GM13976 (cell line): ENCODE data around the gene ZNF414.

Experiments used
- DNase-seq: peaks from one replicate; pipeline ENCODE4 v3.0.0; 2012; ENCODE audit warnings: low spot score
- in situ Hi-C: fragments of 300-500 bp; cut with MboI; formaldehyde crosslinking; loops from one replicate; pipeline ENCODE4 v1.12.0; 2022; ENCODE audit warnings: low sequenced_read_pairs, mixed read lengths, inconsistent platforms; ENCODE audit not compliant: unreplicated experiment
- TF ChIP-seq, protein P1 (sequence below): IDR thresholded peaks from 2 replicates; pipeline ENCODE4 v1.5.1; 2012; ENCODE audit warnings: borderline replicate concordance, mild to moderate bottlenecking; ENCODE audit not compliant: insufficient read depth; ENCODE audit errors: extremely low read depth, missing control alignments, control extremely low read depth

Gene ZNF414

DNA sequence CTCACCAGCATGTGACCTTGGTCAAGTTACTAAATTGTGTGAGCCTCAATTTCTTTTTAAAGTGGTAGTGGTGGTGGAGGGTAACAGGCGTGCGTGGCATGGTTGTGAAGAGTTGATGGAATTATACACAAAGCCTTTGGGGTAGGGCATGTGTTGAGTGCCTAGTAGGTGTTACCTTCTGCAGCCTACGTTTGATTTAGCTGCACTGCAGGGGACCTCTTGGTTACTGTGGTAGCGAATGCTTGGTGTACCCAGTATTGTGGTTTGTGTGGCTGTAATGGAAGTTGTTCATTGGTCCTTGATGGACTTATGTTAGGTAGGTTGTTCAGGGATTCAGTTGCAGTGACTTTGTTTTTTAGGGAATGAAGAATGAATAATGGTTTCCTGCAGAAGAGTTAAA, 36.1 kb downstream of the ZNF414 start:
- DNase-seq: no peak
- in situ Hi-C loops: no loop called here
- TF ChIP-seq, protein P1, sequence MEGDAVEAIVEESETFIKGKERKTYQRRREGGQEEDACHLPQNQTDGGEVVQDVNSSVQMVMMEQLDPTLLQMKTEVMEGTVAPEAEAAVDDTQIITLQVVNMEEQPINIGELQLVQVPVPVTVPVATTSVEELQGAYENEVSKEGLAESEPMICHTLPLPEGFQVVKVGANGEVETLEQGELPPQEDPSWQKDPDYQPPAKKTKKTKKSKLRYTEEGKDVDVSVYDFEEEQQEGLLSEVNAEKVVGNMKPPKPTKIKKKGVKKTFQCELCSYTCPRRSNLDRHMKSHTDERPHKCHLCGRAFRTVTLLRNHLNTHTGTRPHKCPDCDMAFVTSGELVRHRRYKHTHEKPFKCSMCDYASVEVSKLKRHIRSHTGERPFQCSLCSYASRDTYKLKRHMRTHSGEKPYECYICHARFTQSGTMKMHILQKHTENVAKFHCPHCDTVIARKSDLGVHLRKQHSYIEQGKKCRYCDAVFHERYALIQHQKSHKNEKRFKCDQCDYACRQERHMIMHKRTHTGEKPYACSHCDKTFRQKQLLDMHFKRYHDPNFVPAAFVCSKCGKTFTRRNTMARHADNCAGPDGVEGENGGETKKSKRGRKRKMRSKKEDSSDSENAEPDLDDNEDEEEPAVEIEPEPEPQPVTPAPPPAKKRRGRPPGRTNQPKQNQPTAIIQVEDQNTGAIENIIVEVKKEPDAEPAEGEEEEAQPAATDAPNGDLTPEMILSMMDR: no peak

DNA sequence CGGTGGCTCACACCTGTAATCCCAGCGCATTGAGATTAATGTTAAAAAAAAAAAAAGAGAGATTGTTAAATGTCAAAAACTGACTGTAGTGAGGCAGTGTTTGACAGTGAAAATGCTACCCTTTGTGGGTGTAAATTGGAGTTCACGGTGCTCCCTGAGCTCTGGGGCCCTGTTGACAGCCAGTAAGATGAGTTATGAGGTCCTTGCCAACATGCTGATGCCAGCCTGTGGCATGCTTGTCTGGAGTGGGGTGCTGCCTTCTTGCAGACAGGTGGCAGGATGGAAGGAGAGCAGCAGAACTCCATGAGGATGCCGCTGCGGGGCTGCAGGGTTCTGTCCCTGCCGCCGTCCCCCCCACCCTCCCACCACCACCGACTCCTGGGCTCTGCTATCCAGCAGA, 37.4 kb downstream of the ZNF414 start:
- TF ChIP-seq, protein P1: no peak
- no peak for DNase-seq
- in situ Hi-C loops: no loop called here

DNA sequence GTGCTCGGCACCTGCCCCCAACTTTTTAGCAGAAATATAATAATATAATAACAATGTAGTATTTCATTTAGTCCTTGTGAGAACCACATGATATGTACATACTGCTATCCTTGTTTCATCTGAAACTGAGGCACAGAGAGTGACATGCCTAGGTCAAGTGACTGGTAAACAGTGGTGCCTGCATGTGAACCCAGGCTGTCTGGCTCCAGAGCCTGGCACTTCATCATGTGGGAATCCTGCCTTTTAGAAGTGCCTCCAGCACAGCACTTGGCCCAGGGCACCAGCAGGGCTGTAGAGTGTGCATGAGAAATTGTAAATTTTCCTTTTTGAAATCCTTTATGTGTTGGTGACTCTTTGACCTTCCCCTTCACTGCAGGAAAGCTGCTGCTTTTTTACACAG, 39.0 kb downstream of the ZNF414 start:
- in situ Hi-C loops: no loop called here
- TF ChIP-seq, protein P1: no peak
- DNase-seq: no peak

DNA sequence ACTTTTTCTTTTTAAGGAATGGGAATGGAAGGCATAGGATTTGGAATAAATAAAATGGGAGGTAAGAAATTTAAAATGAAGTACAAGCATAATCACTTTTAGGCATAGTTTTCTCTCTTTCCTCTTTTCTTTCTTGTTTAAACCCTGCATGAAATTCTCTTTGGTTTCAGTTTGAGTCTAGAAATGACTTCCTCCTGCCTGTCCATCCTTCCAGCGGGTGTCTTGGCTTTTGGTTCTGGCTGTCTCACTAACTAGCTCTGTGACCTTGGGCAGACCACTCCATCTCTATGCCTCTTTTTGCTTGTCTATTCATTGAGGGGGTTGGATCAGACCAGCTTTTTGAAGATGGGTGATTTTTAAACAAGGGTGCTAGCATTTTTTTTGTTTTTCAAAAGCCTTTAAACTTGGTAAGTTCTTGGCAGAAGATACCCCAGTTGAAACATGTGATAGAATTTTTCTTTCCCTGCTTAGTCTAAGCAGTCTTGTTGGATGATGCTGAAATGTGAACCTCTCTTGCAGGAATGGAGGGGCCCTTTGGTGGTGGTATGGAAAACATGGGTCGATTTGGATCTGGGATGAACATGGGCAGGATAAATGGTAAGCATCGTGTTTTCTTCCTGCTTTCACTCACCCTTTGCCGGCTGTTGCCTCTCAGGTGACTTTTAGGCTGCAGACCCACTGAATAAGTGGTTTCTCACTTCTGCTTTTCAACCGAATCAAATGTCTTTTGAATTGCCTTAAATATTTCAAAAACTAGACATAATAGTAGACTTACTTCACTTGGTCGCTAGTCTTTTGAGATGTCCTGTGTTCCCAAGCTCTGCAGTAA, 40.1 kb downstream of the ZNF414 start:
- TF ChIP-seq, protein P1: no peak
- in situ Hi-C loops: no loop called here
- peak; percentile 73 for DNase-seq

DNA sequence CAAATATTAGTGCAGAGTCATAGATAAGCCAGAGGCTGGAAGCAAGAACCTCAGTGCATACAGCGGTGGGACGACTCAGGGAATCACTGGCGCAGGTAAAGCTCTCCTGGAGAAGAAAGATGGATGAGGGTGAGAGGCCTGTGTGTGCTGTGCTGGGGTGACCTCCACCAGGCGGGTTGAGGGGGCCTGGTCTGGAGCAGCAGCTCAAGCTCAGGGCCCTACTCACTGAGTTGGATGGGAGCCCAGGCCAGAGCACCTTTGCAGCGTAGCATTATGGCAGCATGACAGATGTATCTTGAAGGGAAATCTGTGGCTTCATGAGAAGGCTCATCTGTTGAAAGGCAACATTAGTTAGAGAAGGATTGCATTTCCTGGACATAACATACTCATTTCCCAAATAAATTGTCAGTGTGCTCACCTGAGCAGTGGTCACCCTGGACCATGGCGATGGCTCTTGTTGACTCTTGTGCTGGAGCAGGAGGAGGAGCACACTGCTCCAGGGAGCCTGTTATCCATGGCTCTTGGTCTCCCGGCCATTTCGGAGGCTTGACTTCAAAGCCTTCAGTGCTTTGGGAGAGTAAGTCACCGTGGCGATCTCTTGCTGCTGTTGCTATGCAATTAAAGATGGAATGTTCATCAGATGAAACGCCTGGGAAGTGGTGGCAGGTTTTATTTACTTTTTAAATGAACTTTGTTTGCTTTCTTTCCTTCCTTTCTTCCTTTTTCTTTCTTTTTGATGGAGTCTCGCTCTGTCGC, 44.2 kb downstream of the ZNF414 start:
- in situ Hi-C loops: no loop called here
- DNase-seq: no peak
- TF ChIP-seq, protein P1: no peak

DNA sequence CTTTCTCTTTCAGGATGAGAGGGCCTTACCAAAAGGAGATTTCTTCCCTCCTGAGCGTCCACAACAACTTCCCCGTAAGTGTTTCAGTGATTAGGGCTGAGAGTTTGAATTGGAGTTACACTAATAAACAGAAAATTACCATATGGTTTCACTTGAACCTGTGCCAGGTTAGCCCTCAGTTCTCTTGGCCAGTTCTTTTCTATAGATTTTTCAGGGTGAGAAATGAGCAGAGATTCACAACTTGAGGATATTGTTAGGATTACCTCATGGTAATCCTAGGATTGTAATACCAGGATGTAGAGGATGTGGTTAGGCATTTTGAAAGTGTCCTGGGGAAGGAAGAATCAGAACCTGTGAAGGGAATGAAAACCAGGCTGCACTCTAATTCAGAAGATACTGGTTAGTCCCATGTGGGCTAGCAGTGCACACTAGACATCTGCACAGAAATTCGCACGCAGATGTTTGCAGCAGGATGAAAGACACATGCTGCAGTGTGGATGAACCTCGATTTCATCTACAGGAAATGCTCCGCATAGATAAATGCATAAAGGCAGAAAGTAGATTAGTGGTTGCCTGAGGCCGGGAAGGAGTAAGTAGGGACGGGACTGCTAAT, 45.1 kb downstream of the ZNF414 start:
- no peak for DNase-seq
- in situ Hi-C loops: no loop called here
- TF ChIP-seq, protein P1: no peak
